HG03565 (cell line): ENCODE measurements around the gene SLC16A9.

Experiments
- ATAC-seq: cut with Tn5 transposase; IDR thresholded peaks from one replicate; pipeline ENCODE4 v1.9.1; 2021; ENCODE audit warnings: mild to moderate bottlenecking, moderate library complexity; ENCODE audit not compliant: unreplicated experiment

The SLC16A9 gene

DNA sequence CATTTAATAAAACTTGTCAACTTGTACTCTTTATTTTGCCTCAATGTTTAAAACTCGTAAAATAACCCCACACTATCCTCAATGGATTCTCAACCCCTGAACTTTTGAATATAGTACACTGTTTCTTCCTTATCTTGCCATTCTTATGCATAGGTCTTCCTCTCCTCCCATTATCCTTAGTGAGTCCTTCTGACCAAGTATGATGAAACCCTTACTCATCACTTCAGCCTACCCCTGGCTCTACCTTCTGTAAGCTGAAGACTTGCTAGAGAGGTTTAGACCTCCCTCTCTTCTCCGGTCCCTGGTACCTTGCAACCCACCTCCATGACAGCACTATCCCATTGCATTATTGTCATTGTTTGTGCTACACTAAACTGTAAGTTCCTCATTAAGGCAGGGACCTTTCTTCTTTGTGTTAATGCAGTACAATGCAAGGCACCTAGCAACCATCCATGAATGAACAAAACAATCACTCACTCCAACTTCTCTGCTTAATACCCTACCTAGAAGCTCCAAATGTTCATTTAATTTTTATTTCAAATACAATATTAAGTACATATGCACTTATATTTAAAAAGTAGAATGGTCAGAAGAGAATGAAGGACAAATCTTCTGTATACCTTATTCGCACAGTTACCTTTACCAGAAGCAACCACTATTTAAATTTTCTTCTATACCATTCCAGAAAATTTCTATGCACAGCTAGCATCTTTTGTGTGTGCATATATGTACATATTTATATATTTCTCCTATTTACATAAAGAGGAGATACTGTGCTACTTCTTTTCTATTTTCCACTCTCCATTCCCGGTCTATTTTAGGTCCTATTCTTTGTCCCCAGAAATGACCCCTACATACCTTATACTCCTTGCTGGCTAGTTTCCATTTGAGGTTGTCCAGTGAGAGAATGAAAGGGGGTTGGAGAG, 77.5 kb downstream of the SLC16A9 start:
- no peak for ATAC-seq

DNA sequence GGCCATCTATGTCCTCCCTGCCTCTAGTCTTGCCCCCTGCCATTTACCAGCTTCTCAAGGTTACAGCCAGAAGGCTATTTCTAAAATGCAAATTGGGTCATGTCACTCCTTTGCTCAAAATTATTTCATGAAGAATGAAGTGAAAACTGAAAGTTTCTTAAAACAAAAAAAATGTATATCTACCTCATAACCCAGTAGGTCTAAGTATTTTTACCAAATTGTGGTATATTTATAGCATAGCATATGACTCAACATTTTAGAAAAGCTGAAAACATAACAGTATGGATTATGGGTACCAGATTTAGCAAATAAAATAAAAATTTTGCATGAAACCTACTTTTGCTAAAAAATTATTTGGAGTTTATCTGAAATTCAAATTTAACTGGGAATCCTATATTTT, 78.4 kb downstream of the SLC16A9 start:
- no peak for ATAC-seq

GRCh38 chr10:59628965-59629364, 80.7 kb downstream of the SLC16A9 start:
- no peak for ATAC-seq

DNA sequence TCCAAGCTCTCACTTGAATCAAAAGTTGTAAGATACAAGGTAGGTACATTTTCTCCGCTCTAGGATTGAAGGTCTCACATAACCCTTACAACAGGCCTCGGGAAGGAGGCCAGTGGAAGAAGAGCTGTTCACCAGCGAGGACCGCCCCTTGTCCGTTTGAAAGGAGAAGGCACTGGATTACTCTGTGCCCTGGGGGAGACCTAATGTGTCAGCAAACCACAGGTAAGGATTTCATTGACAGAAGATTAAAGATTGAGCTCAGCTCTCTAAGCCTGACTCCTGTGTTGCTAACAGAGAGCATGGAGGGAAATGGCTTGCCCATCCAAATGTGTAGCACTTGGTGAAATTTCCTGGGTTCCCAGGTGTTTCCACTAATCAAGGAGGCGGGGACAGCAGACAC, 81.2 kb downstream of the SLC16A9 start:
- no peak for ATAC-seq

- no peak for ATAC-seq
Measured at GRCh38 chr10:59627366-59628018, 82.2 kb downstream of the SLC16A9 start.

- no peak for ATAC-seq
Measured at GRCh38 chr10:59626523-59626869, 83.2 kb downstream of the SLC16A9 start.

GRCh38 chr10:59625721-59626522, 83.7 kb downstream of the SLC16A9 start:
- ATAC-seq, result peak; percentile 76

DNA sequence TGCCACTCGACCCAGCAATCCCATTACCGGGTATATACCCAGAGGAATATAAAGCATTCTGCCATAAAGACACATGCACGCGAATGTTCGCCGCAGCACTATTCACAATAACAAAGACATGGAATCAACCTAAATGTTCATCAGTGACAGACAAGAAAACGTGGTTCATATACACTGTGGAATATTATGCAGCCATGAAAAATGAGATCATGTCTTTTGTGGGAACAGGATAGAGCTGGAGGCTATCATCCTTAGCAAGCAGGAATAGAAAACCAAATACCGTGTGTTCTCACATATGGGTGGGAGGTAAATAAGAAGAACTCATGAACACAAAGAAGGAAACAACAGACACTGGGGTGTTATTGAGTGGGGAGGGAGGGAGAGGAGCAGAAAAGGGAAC, 84.7 kb downstream of the SLC16A9 start:
- no peak for ATAC-seq

GRCh38 chr10:59624136-59624535, 85.5 kb downstream of the SLC16A9 start:
- ATAC-seq, result no peak

- no peak for ATAC-seq
Measured at GRCh38 chr10:59623133-59624121, 86.2 kb downstream of the SLC16A9 start.

DNA sequence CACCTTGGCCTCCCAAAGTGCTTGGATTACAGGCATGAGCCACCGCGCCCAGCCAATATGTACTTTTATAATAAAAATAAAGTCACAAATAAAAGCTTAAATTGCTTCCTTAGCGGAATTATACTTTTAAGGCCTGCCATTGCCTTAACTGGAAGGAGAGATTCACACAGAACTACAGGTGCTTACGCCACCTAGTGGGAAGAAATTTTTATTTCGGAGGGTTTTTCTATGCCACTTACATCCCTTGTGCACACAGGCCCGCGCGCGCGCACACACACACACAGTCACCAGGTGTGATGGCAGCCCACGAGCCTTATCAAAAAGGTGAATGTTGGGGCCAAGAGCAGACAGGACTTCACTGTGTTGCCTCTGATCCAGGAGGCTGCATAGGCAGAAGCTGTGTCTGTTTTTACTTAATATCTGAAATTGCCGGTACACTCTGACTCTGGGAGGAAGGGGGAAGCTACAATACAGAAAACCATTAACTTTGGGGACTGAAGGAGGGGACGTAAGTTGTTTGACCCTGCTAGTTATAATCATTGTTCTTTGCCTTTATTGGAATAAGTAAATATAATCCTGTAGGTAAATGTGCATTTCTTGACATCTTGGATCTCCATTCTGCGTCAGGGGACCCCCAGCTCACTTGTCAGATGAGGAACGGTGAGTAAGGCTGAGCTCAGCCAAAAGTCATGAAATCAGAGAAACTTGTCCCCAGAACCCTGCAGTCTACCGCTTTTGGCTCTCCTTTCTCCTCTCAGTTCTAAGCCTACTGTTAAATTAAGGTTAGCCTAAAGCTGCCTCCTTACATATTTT, 87.1 kb downstream of the SLC16A9 start:
- no peak for ATAC-seq

DNA sequence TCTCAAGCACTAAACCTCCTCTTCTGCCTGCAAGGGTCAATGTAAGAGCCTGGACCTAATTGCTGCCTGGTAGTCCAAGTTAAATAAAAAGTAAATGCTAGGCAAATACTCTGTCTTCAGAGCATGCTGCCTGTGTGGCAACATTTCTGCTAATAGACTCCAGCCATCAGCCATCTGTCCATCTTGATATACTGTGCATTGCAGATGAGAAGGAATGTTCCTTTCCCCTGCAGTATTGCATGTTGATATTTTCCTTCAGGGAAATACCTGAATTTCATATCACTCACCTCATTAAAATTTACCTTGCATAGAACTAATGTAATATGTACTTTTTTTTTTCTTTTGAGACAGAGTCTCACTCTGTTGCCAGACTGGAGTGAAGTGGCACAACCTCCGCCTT, 87.9 kb downstream of the SLC16A9 start:
- ATAC-seq, result no peak

DNA sequence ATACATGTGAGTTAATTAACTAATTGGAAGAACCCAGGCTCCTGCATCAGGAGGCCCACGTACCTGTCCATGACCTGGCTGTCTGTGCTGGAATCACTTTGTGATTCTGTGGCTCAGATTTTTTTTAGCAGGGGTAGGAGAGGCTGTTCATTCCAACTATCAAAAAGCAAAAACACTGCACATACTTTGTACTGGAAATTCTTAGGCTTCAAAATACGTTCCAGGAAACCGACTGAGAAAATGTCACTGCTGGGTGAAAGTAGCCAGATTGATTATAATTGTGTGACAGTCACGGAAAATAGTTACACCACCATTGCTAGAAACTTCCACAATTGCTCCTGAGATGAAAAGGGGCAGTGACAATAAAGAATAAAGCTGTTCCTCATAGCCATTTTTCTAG, 91.0 kb downstream of the SLC16A9 start:
- no peak for ATAC-seq

DNA sequence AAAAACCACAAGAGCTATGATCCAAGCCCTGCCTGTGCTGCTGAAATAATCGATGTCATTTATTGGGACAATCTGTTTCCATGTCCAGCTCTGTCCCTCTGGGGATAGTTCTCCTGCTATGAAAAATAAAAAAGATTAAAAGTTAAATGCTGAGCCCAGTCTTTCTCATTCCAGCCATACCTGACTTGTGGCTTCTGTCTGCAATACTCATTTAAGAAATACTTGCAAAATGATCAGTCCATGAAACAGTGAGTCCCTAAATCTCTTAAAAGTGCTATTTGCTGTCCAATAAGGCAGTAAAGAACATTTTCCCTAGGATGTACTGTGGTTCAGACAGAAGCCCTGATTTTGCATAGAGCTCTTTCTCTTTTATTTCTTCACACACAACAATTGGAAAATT, 91.7 kb downstream of the SLC16A9 start:
- no peak for ATAC-seq

GRCh38 chr10:59611048-59611447, 98.6 kb downstream of the SLC16A9 start:
- no peak for ATAC-seq

- ATAC-seq, result no peak
Measured at GRCh38 chr10:59607970-59608369, 101.7 kb downstream of the SLC16A9 start.

DNA sequence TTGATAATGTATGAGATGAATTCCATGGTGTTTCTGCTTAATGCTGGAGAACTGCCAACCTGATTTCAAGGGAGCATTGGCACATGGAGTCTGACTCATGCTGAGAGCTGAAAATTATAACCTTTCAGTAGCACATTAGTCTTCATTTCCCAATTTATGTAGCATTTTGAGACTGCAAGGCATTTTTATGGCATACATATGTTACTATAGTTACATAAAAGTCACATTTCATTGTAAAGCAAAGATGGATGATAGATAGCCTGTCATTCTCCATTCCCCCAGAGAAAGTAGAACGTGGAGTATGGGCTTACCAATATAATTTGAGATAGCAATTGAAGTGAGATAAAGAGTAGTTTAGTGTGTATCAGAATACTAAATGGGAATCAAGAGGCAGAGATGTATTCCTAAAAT, 103.1 kb downstream of the SLC16A9 start:
- ATAC-seq, result no peak

DNA sequence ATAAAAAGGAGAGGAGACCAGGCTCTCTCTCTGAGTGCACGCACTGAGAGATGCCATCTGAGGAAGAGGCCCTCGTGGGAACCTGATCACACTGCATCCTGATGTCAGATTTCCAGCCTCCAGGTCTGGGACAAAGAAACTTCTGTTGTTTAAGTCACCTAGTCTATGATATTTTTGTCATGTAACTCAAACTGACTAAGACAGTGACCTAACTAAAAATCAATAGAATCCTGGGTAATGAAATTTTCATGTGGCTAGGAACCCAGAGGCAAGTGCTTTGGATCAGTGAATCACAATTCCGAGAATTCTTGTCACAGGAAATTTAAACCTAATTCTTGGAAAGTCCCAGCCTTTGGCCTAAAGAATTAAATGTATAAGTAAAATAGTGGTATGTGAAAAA, 107.7 kb downstream of the SLC16A9 start:
- no peak for ATAC-seq
